ENCODE measurements around the gene PGGHG.
"Not testable (repeated sequence)": the region's sequence is repeated elsewhere in the genome, so short reads cannot be mapped to it uniquely, and the experiment has no call there.

The PGGHG gene

GRCh38 chr11:330307-330693 is 41.4 kb downstream of the PGGHG start:
- no peak for DNase-seq (ENCODE audit: low spot score)

DNA sequence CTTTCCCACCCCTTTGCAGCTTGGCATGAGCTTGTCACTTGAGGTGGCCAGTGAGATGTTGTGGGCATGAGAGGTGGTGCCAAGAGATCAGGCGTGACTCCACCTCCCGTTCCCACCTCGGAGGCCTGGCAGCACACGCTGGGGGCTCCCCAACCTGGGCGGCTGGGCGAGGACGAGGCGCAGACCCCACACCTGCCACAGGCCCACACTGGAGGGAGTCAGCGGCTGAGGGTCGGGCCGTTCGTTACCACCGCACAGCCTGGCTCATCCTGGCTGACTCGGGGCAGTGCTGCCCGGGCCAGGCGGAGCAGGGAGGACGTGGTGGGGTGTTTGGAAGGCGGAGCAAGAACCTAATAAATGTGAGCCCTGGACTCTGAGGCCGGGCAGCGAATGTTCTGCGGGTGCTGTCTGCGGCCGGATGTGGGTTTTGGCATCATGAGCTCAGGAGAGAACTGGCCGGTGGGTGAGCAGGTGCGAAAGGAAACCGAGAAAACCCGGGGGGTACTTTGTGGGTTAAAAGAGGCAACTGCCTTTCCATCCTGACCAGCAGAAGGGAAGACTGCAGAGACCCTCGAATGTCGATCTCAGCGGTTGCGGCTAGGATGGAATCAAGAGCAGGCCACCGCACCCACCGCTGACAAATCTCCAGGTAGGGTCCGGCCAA is 41.9 kb downstream of the PGGHG start:
- DNase-seq (ENCODE audit: low spot score) = no peak

DNA sequence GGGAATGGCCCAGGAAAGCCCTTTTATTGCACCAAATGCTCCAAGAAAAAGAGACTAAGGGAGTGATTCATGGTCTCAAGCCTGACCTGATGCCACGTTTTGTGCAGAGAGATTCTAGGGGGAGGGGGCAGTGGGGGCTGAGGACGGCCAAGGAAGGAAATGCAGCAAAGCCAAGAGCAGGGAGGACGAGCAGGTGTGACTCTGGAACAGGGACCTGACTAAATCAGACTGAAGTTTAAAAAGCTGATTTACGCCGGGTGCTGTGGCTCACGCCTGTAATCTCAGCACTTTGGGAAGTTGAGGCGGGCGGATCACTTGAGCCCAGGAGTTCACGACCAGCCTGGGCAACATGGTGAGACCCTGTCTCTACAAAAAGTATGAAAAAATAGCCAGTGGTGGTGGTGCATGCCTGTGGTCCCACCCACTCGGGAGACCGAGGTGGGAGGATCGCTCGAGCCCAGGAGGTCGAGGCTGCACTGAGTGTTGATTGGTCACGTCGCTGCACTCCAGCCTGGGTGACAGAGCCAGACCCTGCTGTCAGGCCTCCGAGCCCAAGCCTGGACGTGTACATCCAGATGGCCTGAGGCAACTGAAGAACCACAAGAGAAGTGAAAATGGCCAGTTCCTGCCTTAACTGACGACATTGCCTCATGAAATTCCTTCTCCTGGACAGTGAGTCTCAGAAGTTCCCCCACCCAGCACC is 42.6 kb downstream of the PGGHG start:
- no peak for DNase-seq (ENCODE audit: low spot score)

GRCh38 chr11:332651-333480 is 43.9 kb downstream of the PGGHG start:
- no peak for DNase-seq (ENCODE audit: low spot score)

DNA sequence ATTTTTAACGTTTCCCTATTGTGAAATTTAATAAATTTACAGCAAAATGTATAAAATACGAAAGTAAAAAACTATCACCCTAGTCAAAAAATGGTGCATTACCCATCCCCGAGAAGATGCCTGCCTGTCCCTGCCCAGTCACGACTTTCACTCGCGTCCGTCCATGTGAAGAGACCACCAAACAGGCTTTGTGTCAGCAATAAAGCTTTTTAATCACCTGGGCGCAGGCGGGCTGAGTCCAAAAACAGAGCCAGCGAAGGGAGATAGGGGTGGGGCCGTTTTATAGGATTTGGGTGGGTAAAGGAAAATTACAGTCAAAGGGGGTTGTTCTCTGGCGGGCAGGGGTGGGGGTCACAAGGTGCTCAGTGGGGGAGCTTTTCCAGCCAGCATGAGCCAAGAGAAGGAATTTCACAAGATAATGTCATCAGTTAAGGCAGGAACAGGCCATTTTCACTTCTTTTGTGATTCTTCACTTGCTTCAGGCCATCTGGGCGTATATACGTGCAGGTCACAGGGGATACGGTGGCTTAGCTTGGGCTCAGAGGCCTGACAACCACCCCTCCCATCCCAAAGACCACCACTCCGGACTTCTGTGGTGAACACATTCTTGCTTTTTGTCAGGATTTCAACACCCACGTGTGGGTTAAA is 44.8 kb downstream of the PGGHG start:
- DNase-seq (ENCODE audit: low spot score) = not testable (repeated sequence)

DNA sequence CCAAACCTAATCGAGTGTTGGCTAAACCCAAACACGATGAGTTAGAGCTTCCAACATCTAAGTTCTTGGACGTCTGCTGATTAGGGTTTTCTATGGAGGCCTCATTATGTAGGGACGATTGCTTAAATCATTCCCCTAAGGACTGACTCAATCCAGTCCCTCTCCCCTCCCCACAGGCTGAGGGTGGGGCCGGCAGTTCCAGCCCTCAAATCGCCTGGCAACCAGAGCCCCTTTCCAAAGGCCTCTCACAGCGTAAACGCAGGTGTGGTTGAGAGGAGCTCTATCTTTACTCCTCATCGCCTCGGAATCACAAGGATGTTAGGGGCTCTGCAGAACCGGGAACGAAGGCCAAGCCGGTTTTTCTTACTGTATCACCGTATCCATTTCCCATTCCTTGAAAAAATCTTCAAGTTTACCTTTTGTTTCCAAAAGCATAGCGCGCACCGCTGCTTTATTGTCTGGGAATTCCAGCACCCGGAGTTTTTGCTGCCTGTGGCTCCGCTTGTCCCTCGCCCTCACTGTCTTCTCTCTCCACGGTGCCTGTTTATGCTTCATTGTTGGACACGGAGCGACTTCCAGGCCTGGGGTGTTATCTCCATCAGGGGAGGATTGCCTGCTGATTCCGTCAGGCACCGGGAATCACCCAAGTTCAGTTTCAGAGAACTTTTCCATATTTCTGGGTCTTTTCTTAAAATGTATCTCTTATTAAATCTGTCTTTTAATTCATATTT is 45.5 kb downstream of the PGGHG start:
- no peak for DNase-seq (ENCODE audit: low spot score)

- DNase-seq (ENCODE audit: low spot score) = no peak
Measured at GRCh38 chr11:335779-336658, 47.1 kb downstream of the PGGHG start.

GRCh38 chr11:336659-337198 is 47.8 kb downstream of the PGGHG start:
- no peak for DNase-seq (ENCODE audit: low spot score)

DNA sequence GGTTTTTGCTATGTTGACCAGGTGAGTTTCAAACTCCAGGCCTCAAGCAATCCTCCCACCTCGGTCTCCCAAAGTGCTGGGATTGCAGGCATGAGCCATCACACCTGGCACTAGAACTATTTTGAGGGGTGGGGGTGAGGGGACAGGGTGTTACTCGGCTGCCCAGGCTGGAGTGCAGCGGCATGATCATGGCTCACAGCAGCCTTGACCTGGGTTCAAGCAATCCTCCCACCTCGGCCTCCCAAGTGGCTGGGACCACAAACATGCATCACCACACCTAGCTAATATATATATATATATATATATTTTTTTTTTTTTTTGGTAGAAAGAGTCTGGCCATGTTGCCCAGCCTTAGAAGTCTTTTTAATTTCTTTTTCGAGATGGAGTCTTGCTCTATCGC is 48.8 kb downstream of the PGGHG start:
- DNase-seq (ENCODE audit: low spot score) = no peak

DNA sequence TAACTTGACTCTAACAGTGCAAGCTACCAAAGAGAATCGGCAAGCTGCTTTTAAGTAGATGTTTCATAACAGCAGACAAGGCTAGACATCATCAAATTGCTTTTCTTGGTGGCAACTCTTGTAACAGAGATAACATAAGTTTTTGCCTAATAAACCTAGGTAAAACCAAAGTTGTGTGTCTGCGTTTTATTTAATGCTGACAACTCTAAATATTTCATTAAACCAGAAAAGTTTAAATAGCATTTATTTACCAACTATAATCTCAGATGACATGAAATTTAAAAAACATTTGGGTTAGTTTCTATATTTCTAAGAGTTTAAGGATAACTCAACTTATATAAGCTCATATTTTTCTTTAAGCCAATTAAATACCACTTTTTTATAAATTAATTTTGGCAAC is 51.0 kb downstream of the PGGHG start:
- DNase-seq (ENCODE audit: low spot score) = no peak

DNA sequence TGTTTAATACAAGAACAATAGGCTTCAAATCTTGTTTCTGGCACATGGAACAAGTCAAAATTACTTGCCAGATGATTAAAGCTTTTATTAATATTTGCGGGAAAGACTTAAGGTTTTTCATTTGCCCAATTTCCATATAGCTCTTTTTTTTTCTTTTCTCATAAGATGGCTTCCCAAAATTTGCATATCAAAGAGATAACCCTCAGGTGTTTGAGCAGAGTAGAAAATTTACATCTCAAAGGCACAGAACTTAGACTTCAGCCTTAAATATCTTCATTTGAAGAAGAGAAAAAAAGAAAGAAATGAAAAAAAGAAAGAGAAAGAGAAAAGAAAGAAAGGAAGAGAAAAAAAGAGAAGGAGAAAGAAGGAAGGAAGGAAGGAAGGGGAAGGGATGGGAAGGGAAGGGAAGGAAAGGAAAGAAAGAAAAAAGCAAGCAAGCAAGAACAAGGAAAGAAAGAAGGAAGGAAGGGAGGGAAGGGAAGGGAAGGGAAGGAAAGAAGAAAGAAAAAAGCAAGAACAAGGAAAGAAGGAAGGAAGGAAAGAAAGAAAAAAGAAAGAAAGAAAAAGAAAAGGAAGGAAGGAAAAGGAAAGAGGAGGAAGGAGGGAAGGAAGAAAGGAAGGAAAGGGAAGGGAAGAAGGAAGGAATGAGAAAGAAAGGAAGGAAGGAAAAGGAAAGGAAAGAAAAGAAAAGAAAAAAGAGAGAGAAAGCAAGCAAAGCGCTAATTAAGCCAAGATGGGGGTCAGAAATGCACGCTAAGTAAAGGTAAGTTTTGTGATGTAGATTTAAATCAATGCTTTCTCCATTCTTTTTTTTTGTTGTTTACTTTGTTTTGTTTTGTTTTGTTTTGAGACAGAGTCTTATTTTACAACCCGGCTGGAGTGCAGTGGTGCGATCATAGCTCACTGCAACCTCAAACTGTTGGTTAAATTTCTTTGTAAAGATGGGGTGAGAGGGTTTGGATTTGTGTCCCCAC is 51.9 kb downstream of the PGGHG start:
- no peak for DNase-seq (ENCODE audit: low spot score)

- no peak for DNase-seq (ENCODE audit: low spot score)
Measured at GRCh38 chr11:342328-342727, 53.4 kb downstream of the PGGHG start.

DNA sequence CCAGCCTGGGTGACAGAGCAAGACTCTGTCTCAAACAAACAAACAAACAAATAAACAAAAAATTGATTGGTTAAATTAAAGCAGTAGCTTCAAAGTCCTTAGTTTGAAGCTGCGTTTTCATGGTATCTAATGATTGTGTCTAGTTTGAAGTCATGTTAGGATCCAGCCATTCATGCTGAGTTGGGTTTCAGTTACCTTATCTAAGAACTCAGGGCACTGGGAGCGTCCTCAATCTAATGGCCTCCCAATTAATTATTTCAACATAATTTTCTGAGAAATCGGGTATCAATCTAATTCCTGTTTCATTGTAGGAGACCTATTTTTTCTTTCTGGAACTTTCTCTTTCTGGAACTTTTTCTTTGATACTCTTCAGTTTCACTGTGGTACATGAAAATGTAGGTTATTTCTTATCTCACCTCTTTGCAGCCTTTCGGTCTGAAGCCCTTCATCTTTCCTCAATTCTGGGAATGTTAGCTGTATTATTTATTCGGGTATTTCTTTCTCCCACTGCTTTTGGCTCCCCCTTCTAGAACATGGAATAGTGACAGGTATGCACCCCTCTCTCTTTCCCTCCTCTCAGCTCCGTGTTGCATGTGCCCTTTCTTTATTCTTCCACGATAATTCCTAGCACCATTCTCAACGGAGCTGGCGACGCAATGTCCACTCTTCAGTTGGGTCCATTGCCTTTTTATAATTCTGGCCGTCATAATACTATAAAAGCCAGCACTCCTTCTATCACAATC is 56.1 kb downstream of the PGGHG start:
- DNase-seq (ENCODE audit: low spot score) = no peak

Measured in hematopoietic multipotent progenitor cell treated with erythropoietin and hydrocortisone succinate and interleukin-3 and kit ligand, for 17 days (in vitro differentiated cells).